ENCODE data around the gene CAB39.
"Not testable (repeated sequence)": the region's sequence is repeated elsewhere in the genome, so short reads cannot be mapped to it uniquely, and the experiment has no call there.

The CAB39 gene

GRCh38 chr2:230716588-230716987 lies 3.9 kb downstream of the CAB39 start:
- no peak for DNase-seq

- DNase-seq: no peak
Observed at GRCh38 chr2:230717600-230717999, 5.0 kb downstream of the CAB39 start.

- no peak for DNase-seq
Observed at GRCh38 chr2:230719340-230719739, 6.7 kb downstream of the CAB39 start.

GRCh38 chr2:230721712-230722111 lies 9.1 kb downstream of the CAB39 start:
- DNase-seq: no peak

- no peak for DNase-seq
Observed at GRCh38 chr2:230722207-230722885, 9.7 kb downstream of the CAB39 start.

GRCh38 chr2:230723363-230723762 lies 10.7 kb downstream of the CAB39 start:
- no peak for DNase-seq

GRCh38 chr2:230724957-230725356 lies 12.3 kb downstream of the CAB39 start:
- not testable (repeated sequence) for DNase-seq

- DNase-seq: no peak
Observed at GRCh38 chr2:230731512-230731911, 18.9 kb downstream of the CAB39 start.

- DNase-seq: no peak
Observed at GRCh38 chr2:230732914-230733401, 20.3 kb downstream of the CAB39 start.

GRCh38 chr2:230734247-230735175 lies 21.9 kb downstream of the CAB39 start:
- no peak for DNase-seq

- DNase-seq: no peak
Observed at GRCh38 chr2:230735884-230736283, 23.2 kb downstream of the CAB39 start.

- no peak for DNase-seq
Observed at GRCh38 chr2:230737300-230737699, 24.7 kb downstream of the CAB39 start.

GRCh38 chr2:230737791-230738226 lies 25.2 kb downstream of the CAB39 start:
- DNase-seq: no peak

- no peak for DNase-seq
Observed at GRCh38 chr2:230738391-230738811, 25.8 kb downstream of the CAB39 start.

GRCh38 chr2:230738924-230739323 lies 26.3 kb downstream of the CAB39 start:
- DNase-seq: no peak

- DNase-seq: no peak
Observed at GRCh38 chr2:230739961-230740360, 27.3 kb downstream of the CAB39 start.

- DNase-seq: no peak
Observed at GRCh38 chr2:230742781-230743180, 30.1 kb downstream of the CAB39 start.

GRCh38 chr2:230746213-230746612 lies 33.6 kb downstream of the CAB39 start:
- no peak for DNase-seq

- DNase-seq: no peak
Observed at GRCh38 chr2:230748087-230748486, 35.4 kb downstream of the CAB39 start.

GRCh38 chr2:230749111-230749510 lies 36.5 kb downstream of the CAB39 start:
- no peak for DNase-seq

- no peak for DNase-seq
Observed at GRCh38 chr2:230751062-230751461, 38.4 kb downstream of the CAB39 start.

GRCh38 chr2:230754200-230754599 lies 41.6 kb downstream of the CAB39 start:
- no peak for DNase-seq

- DNase-seq: no peak
Observed at GRCh38 chr2:230757476-230757875, 44.8 kb downstream of the CAB39 start.
